Testis (tissue), 2 donors: Measurements from ENCODE around the gene JAKMIP1.

Experiments
- CTCF ChIP-seq, 3 experiments: fragments of 450-650 bp in 2 of 3; fragments of 200-600 bp in 1 of 3; sonication (generic) in 1 of 3; IDR thresholded peaks; one replicate each; pipeline ENCODE4 v1.5.1; 2016 to 2019; ENCODE audit warnings: antibody characterized with exemption in 3 of 3, mild to moderate bottlenecking in 2 of 3, moderate library complexity in 1 of 3
- POLR2A ChIP-seq: fragments of 450-650 bp; IDR thresholded peaks from one replicate; pipeline ENCODE4 v1.6.1; 2017; ENCODE audit warnings: antibody characterized with exemption, mild to moderate bottlenecking, moderate library complexity

GRCh38 chr4:6013564-6013963, 186.8 kb downstream of the JAKMIP1 start:
- TF ChIP-seq CTCF (IDR thresholded peaks at IDR 0.05), result no peak
- no peak for TF ChIP-seq POLR2A
